ENCODE data around the gene BCL2.
A peak's percentile ranks its signal among the peaks of the same experiment; 100 is the strongest.

Gene BCL2

DNA sequence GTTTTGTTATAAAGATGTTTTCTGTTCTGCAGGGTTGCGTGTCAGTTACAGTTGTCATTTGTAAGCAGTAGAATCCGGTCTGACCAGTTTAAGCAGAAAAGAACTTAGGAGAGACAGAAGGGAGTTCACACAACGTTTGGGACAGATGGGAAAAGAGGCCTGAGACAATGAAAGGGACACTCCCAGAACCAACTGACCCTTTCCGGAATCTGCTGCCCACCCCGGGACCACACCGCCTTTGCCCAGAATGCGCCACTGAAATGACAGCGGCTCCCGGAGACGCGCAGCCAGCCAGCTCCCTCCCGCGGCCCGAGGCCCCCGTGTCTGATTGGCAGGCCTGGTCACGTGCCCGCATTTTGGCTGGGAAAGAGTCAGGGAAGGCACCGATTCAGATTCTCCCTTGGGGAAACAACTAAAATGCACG lies 244.6 kb downstream of the BCL2 start:
- DNase-seq = peak; percentile 41

- no peak for DNase-seq
Measured at GRCh38 chr18:63073481-63073880, 246.1 kb downstream of the BCL2 start.
